ENCODE data around the gene CD48. TPM values are rescaled to one million over a fixed set of nuclear protein-coding genes. Genes with fewer than 3 reads are reported as not detected.

The CD48 gene
- total and polyA plus RNA-seq, 2 experiments from 2014 or later, result 0.30 TPM; not detected in 1

DNA sequence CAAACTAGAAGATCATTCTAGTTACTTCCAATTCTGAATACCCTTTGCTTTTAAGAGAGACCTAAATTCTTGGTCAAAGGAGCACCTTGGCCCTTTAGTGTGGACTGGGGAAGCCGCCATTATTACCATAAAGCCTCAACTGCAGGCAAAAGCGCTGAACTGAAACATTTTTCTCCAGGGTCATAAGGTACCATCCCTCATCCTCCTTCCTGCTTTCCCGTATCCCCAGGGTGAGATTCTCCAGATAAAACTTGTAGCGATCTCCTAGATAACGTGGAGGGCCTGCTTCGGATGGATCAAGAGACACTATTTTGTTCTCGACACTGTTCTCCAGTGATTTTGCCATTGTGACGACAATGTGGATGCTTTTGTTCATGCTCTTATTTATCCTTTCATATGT lies 74.6 kb downstream of the CD48 start:
- DNase-seq (ENCODE audit: low spot score), result no peak
- 83% methylated on average over 8 of the region's 8 CpGs for WGBS (ENCODE audit: low lambda C conversion rate, missing lambda C conversion rate)
- Histone ChIP-seq H3K36me3 (replicated peaks; ENCODE audit: insufficient read depth, low read depth) (no peaks in the 10 kb centered on the region), H3K9me3 (ENCODE audit: low read depth) (no peaks in the 10 kb centered on the region), H3K27me3 (no peaks in the 10 kb centered on the region), H3K9me2 (replicated peaks; ENCODE audit: insufficient read depth) (no peaks in the 10 kb centered on the region), H3K4me2 (no peak overlapping the region), H3K4me3 (no peak overlapping the region), H3K79me2 (no peaks in the 10 kb centered on the region), H3K4me1 (ENCODE audit: insufficient read depth) (peaks cover 20% of the 10 kb centered on the region), H4K20me1 (ENCODE audit: insufficient read depth, poor library complexity, severe bottlenecking) (no peaks in the 10 kb centered on the region), H2AFZ (no peak overlapping the region), H3K27ac (no peak overlapping the region)
- TF ChIP-seq, protein P1, sequence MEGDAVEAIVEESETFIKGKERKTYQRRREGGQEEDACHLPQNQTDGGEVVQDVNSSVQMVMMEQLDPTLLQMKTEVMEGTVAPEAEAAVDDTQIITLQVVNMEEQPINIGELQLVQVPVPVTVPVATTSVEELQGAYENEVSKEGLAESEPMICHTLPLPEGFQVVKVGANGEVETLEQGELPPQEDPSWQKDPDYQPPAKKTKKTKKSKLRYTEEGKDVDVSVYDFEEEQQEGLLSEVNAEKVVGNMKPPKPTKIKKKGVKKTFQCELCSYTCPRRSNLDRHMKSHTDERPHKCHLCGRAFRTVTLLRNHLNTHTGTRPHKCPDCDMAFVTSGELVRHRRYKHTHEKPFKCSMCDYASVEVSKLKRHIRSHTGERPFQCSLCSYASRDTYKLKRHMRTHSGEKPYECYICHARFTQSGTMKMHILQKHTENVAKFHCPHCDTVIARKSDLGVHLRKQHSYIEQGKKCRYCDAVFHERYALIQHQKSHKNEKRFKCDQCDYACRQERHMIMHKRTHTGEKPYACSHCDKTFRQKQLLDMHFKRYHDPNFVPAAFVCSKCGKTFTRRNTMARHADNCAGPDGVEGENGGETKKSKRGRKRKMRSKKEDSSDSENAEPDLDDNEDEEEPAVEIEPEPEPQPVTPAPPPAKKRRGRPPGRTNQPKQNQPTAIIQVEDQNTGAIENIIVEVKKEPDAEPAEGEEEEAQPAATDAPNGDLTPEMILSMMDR (IDR thresholded peaks at IDR 0.05; ENCODE audit: poor library complexity), result no peak
- TF ChIP-seq EZH2phosphoT487 (IDR thresholded peaks at IDR 0.05; ENCODE audit: low read depth, severe bottlenecking, unreplicated experiment) (no peak), EZH2 (IDR thresholded peaks at IDR 0.05; ENCODE audit: borderline replicate concordance) (no peak)

DNA sequence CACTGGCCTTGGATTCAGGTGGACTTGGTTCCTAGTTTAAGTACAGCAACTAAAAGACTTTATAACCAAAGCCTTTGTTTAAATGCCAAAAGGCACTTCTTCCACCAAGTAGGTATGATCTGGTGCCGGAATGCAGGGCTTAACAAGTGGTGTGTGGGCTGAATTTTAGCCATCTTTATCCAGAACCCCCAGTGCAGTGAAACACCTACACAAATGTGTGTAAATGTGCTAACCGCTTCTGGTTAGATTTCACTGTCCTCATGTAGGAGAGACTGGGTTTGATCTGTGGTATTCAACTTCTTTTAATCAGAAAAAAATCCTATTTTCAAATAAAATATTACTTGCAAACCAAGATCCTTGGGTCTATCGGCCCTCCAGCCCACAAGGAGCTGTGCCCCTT lies 75.1 kb downstream of the CD48 start:
- TF ChIP-seq, protein P1 (IDR thresholded peaks at IDR 0.05; ENCODE audit: poor library complexity), result no peak
- TF ChIP-seq EZH2 (IDR thresholded peaks at IDR 0.05; ENCODE audit: borderline replicate concordance) (no peak), EZH2phosphoT487 (IDR thresholded peaks at IDR 0.05; ENCODE audit: low read depth, severe bottlenecking, unreplicated experiment) (no peak)
- Histone ChIP-seq H3K4me2 (no peak overlapping the region), H3K4me3 (no peak overlapping the region), H4K20me1 (ENCODE audit: insufficient read depth, poor library complexity, severe bottlenecking) (no peaks in the 10 kb centered on the region), H3K79me2 (no peaks in the 10 kb centered on the region), H3K9me3 (ENCODE audit: low read depth) (no peaks in the 10 kb centered on the region), H3K9me2 (replicated peaks; ENCODE audit: insufficient read depth) (no peaks in the 10 kb centered on the region), H3K27me3 (no peaks in the 10 kb centered on the region), H3K4me1 (ENCODE audit: insufficient read depth) (peaks cover 20% of the 10 kb centered on the region), H2AFZ (no peak overlapping the region), H3K27ac (no peak overlapping the region), H3K36me3 (replicated peaks; ENCODE audit: insufficient read depth, low read depth) (no peaks in the 10 kb centered on the region)
- WGBS (ENCODE audit: low lambda C conversion rate, missing lambda C conversion rate), result 96% methylated on average over 3 of the region's 3 CpGs
- DNase-seq (ENCODE audit: low spot score), result no peak

DNA sequence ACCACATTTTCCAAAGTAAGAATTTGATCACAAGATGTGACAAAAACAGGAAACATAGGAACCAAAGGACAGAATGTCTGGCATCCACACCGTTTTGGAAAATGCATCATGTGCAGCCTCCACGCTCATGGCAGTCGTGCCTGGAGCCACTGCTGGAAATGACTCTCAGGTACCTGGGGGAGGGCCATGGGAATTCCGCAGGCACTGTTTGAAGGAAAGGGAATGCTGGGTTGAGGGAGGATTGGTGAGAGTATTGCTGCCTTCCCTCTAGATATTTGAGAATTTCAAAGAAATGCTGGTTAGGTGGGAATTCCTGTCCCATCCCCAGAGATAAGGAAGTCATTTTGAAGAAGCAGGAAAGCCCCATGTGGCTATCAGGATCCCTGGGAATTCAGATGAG lies 75.5 kb downstream of the CD48 start:
- H3K36me3 ChIP-seq (replicated peaks; ENCODE audit: insufficient read depth, low read depth), result no peaks in the 10 kb centered on the region
- H3K79me2 ChIP-seq, result no peaks in the 10 kb centered on the region
- no peaks in the 10 kb centered on the region for H4K20me1 ChIP-seq (ENCODE audit: insufficient read depth, poor library complexity, severe bottlenecking)
- no peak overlapping the region for H3K4me2 ChIP-seq
- H3K27me3 ChIP-seq, result no peaks in the 10 kb centered on the region
- no peak for DNase-seq (ENCODE audit: low spot score)
- TF ChIP-seq EZH2phosphoT487 (IDR thresholded peaks at IDR 0.05; ENCODE audit: low read depth, severe bottlenecking, unreplicated experiment), result no peak
- TF ChIP-seq, protein P1 (IDR thresholded peaks at IDR 0.05; ENCODE audit: poor library complexity), result no peak
- TF ChIP-seq EZH2 (IDR thresholded peaks at IDR 0.05; ENCODE audit: borderline replicate concordance), result no peak
- no peak overlapping the region for H2AFZ ChIP-seq
- 76% methylated on average over 4 of the region's 4 CpGs for WGBS (ENCODE audit: low lambda C conversion rate, missing lambda C conversion rate)
- H3K9me3 ChIP-seq (ENCODE audit: low read depth), result no peaks in the 10 kb centered on the region
- H3K9me2 ChIP-seq (replicated peaks; ENCODE audit: insufficient read depth), result no peaks in the 10 kb centered on the region
- no peak overlapping the region for H3K4me3 ChIP-seq
- no peak overlapping the region for H3K27ac ChIP-seq
- H3K4me1 ChIP-seq (ENCODE audit: insufficient read depth), result peaks cover 23% of the 10 kb centered on the region
